Stimulated activated naive CD8-positive, alpha-beta T cell treated with anti-CD3 and anti-CD28 coated beads, Interleukin-15, Interleukin-2, amounts not matched to agents 100 U/mL and 50 U/mL, for 24 hours (primary cell): Measurements from ENCODE around the gene RHOG.
"Not testable (repeated sequence)": the region's sequence is repeated elsewhere in the genome, so short reads cannot be mapped to it uniquely, and the experiment has no call there.

ENCODE experiments used
- ATAC-seq: fragments of 150-1000 bp; cut with Tn5 transposase; one replicate; pipeline ENCODE4 v1.10.0; 2021
- DNase-seq: peaks from one replicate; pipeline ENCODE4 v3.0.0; 2021

RHOG gene

DNA sequence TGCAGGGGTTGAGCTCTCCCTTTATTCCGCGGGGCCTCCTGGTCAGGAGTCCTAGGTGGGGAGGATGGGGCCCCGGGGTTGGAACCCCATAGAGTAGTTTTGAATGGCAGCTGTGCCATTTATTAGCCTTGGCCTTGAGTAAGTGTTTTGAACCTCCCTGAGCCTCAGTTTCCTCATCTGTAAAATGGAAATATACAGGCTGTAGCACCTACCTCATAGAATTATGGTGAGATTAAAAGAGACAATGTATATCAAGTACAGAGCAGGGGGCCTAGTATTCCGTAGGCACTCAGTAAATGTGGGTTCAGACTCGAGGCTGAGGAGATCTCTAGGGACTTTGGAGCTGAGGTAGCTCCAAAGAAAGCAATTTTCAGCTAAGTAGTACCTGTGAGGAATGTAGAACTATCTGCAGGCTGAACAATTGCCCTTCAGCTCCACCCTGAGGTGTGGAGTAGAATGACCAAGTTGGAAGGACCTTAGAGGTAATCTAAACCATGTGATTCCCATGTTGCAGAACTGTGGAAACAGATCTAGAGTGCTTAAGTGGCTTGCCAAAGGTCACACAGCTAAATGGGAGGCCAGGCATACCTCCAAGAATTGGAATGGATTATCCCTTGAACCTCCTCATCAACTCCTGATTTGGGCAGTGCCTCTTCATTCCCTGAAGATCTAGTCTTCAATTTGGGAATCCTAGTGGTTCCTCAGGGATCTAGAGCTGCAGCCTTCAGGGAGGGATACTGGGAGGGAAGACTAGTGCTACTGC lies 31.7 kb downstream of the RHOG start:
- ATAC-seq (peak; percentile 74), DNase-seq (peak; percentile 43)

DNA sequence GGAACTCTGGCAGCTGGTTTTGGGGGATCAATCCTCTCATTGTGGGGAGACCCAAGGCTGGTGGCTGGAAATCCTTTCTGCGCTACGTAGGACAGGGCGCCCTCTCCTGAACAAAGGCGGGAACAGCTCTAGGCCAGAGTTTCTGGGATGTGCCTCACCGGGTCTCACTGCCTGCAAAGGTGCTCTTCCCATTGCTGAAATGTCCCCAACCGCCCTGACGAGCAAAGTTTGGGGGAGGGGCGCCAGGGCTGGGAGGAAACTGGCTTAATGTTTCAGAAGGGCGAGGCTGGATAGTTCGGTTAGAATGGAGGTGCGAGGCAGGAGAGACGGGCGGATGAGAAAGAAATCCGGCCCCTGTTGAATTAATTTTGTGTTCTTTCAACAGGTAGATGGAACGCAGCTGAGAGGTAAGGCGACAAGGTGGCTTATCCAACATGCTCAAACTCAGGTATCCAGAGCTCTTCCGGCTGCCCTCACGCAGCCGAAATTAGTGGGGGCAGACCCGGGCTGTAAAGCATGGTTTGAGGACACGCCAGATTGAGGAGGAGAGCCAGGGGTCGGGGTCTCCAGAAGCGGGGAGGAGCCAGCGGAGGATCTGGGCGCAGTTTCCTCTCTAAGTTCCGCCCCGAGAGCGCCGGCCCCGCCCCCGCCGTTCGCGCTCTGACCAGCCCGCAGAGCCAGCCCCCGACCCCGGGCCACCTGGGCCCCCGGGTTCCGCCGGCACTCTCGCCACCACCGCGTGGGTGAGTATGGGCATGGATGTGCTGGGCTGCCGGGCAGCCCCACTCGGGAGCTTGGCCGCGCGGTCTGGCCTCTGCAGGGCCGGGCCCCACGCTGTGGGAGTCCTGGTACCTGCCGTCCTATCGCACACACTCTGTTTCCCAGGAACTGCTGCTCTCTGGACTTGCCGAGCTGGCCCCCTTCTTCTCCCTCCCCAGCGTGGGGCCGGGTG lies 32.6 kb downstream of the RHOG start, which contains the start of gene PGAP2:
Gene PGAP2 (plus strand): TSS at position 652 of the 952 bp plus-strand sequence. CDS start 2,700 bp downstream, outside the sequence.
- DNase-seq (peak; percentile 78), ATAC-seq (peak; percentile 75)

DNA sequence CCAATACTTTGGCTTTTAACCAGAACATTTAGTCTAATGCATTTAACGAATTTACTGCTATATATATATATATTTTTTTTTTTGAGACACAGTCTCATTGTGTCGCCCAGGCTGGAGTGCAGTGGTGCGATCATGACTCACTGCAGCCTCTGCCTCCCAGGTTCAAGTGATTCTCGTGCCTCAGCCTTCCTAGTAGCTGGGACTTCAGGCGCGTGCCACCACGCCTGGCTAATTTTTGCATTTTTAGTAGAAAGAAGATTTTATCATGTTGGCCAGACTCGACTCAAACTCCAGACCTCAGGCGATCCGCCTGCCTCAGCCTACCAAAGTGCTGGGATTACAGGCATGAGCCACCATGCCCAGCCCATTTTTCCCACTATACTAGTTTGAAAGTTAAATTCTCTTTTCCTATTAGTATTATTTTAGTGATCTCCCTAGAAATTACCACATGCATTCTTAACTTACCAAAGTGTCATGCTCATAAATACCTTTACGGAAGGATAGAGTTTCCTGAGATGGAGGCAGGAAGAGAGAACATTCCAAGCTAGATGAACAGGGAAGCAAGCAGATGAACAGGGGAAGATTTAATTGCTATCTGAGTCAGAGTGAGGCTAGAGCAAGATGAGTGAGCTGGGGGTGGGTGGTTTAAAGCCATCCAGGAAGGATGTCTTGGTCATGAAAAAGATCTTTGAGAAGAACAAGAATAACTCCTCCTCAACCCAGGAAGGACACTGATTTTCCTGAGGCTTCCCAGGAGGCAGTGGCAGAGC lies 36.8 kb downstream of the RHOG start:
- ATAC-seq (no peak), DNase-seq (no peak)

DNA sequence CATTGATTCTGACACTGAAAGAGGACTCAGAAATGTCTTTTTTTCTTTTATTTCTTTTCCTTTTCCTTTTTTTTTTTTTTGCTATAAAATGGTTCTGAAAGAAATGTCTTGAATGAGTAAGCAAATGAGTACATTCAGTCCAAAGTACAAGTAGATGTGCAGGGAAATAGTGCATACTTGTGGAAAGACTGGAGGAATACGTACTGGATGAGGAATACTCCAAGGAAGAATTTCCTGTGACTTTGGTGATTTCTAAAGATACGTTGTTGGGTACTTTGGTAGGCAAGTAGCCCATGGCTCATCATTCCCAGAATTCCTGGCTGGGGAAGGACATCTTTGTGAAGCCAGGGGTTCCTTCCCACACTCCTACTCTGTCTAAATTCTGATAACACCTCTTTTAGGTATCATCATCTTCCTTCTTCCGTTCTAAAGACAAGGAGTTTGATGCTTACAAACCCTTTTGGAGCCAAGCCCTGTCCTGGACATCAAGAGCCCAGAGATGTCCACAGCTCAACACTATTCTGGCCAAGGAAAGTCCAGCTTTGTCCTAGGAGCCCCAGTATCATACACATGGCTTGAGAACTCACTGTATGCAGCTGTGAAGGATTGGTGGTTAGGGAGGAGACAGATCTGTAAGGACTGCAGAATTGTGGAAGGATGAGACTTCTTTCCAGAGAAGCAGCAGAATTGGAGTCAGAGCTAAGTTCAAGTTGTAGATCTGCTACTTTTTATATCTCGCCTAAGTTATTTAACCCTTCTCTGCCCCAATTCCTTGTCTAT lies 38.6 kb downstream of the RHOG start:
- DNase-seq = no peak
- no peak for ATAC-seq

DNA sequence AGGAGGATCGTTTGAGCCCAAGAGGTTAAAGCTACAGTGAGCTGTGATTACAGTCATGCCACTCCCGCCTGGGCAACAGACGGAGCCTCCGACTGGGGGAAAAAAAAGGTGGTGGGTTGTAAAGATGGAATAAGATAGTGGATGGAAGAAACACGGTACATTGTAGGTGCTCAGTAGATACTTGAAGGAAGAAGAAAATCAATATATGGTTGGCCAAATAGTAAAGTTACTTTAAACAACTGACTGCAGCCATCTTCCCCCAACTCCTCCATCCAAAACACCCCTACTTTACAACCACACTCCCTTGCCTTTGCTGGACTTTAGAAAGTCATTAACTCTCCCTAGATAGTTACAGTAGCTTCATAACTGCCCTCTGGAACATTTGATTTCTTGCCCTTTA lies 40.9 kb downstream of the RHOG start:
- DNase-seq (no peak), ATAC-seq (no peak)

DNA sequence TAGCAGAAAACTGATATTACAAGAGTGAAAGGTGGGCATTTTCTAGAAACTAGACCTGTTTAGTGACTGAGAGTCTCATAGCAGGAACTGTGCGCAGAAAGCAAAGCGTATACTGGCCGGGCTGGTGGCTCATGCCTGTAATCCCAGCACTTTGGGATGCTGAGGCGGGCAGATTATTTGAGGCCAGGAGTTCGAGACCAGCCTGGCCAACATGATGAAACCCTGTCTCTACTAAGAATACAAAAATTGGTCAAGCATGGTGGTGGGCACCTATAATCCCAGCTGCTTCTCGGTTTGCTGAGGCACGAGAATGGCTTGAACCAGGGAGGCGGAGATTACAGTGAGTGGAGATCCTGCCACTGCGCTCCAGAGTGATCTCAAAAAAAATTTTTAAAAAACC lies 41.6 kb downstream of the RHOG start:
- DNase-seq (no peak), ATAC-seq (no peak)

DNA sequence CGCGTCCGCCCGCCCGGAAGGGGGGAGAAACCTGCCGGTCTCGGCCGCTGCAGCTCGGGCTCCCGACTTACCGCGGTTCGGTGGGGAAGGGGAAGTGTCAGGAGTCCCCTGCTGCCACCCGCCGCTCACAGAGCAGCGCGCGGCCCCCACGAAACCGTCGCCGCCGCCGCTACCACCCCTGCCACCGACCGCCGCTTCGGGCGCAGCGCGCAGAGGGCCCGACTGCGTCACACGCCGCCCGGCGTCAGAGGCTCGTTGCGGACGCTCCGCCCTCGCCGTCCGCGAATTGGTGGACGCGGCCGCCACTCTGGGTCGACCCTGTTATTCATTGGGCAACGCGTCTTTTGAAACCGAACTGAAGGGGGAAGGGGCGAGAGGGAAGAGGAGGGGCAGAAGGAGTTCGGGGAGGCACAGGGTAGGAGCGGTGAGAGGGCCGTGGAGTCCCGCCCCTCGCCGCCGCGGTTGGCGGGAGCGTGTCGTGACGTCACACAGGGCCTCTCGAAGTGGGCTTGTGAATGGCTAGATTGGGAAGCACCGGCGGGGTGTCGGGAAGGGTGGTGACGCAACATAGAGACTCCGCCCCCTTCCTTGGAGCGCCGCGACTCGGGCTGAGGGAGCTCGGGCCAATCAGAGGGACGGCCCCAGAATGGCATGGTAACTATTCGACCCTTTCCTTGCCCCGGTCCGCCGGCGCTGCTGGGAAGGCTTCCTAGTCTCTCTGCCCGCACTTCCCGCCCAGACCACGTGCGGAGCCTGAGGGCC lies 43.2 kb downstream of the RHOG start, which contains the start of gene NUP98:
Gene NUP98 (minus strand): TSS at position 226 of the 762 bp plus-strand sequence. CDS start 15,437 bp downstream, outside the sequence.
- peak; percentile 97 for ATAC-seq
- peak; percentile 99 for DNase-seq

DNA sequence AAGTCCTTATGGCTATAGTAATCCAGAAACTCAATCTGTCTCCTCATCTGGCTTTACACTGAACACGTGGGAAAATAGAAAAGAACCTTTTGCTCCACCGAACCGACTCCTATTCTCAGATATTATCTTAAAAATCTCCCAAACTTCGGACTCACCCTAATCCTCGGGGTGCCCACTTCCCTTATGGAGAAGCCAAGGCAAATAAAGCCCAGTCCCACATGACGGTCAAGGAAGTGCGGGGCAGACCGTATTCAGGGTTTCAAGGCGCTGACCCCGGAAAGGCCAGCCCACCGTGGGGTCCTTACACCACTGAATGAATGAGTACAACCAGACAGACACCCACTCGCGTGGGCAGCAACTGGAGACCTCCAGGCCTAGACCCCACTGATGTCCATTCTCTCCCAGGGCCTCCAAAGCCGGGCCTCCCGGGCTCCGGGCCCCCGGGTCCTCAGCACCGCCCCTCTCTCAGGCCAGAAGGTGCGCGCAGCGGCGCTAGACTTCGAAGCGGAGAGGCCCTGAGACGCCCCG lies 43.9 kb downstream of the RHOG start:
- ATAC-seq = peak; percentile 29
- no peak for DNase-seq

DNA sequence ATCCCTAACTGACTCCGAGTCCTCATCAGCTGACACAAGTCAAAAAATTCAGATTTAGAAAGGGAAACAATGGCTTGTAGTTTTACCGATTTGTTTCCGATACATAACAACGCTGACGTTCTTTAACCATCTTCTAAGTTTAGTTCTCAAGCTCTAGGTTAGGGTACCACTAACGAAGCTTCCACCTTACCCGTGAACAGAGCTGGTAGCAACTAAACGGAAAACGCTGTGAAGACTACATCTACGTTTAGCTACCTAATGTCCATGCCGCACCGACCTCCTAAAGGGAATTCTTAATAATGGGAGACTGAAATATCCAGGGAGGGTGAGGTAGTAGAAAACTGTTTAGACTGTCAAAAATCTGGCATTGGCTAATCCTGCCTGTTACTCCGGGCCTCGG lies 44.4 kb downstream of the RHOG start:
- DNase-seq = no peak
- no peak for ATAC-seq

DNA sequence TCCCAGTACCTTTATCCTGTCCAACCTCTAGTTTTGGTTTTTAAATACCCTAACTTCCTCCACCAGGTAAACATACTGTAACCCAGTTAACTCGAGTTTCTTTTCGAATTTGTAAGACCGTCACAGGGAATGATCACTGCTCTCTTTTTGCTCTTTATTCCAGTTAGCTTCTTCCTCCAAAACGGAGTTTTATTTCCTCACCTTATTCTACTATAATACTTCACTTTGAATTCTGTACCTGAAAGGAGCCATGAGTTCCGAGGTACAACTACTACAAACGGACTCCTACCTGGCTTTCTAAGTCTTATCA lies 44.8 kb downstream of the RHOG start:
- ATAC-seq = no peak
- no peak for DNase-seq

DNA sequence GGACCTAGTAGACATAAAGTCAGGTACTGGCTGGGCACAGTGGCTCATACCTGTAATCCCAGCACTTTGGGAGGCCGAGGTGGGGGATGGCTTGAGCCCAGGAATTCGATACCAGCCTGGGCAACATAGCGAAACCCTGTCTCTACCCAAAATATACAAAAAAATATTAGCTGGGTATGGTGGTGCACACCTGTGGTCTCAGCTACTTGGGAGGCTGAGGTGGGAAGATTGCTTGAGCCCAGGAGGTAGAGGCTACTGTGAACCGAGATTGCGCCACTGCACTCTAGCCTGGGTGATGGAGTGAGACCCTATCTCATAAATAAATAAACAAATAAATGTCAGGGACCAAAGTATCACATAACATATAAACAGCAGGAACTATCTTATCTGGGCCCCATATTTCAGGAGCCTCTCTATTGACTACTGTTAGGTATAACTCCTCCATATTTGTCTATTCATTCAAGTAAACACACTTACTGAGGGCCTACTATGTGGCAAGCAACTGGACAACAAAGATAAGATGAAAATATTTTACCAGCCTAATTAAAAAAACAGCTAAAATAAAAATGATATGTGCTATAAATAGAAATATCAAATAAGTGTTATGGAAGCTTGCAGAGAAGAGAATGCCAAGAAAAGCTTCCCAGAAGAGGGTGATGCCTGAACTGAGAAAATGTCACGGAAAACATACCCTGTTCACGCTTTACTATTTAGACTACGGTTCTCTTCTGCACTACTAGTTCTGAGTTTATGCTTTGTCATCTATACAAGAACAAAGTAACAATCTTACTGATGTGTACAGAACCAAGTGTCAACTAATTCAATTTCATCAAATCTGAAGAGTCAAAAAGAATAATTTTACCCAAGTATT lies 45.4 kb downstream of the RHOG start:
- no peak for ATAC-seq
- no peak for DNase-seq

DNA sequence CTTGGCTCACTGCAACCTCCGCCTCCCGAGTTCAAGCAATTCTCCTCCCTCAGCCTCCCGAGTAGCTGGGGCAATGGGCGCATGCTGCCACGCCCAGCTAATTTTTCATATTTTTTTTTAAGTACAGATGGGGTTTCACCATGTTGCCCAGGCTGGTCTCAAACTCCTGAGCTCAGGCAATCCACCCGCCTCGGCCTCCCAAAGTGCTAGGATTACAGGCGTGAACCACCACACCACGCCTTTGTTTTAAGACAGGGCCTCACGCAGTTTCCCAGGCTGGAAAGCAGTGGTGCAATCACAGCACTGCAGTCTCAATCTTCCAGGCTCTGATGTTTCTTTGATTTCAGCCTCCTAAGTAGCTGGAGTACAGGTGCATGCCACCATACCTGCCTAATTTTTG lies 46.4 kb downstream of the RHOG start:
- not testable (repeated sequence) for DNase-seq, ATAC-seq

DNA sequence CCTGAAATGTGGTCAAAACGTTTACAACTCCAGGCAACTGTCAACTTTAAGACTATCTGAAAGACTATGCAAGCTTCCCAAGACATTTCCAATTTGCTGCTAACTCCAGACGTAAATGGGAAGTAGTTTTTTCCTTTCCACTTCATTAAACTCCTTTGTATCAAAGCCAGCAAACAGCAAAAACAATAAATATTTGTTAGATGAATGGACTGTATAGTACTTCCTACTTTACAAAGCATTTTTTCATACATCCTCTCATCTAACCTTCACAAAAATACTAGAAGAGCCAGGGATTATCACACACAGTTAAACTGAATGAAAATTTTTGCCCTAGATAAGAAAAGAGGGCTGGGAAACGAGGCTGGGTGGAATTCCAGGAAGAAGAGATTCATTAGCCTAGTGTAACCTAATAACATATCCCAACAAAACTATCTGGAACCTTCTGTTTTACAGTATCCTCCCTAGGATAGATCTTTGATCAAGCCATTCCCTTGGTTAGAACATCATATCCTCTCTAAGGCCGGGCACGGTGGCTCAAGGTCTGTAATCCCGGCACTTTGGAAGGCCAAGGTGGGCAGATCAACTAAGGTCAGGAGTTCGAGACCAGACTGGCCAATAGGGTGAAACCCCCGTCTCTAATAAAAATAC lies 53.9 kb downstream of the RHOG start:
- DNase-seq (no peak), ATAC-seq (no peak)

DNA sequence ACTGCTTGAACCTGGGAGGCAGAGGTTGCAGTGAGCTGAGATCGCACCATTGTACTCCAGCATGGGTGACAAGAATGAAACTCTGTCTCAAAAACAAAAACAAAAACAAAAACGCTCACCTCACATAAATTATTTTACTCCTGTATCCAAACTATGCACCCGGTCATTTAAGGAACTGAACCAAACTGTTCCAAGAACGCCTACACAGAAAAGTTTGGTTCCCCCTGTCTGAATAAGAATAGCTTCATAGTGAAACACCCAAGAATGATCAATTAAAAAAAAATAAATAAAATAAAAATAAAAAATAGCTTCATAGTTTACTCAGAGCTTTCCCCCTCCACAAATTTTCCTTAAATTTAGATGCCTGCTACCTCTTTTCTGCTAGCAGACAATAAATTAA lies 57.1 kb downstream of the RHOG start:
- no peak for DNase-seq
- no peak for ATAC-seq

DNA sequence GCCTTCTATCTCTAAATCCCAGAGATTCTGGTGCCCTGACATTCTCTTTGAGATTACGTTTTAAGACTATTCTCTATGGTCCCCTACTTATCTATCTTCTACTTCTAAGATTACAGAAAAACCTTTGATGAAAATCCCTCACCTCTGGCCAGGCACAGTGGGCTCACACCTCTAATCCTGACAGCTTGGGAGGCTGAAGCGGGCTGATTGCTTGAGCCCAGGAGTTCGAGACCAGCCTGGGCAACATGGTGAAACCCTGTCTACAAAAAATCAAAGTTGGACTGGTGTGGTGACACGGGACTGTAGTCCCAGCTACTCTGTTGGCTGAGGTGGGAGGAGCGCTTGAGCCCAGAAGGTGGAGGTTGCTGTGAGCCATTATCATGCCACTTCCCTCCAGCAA lies 57.8 kb downstream of the RHOG start:
- DNase-seq (no peak), ATAC-seq (no peak)

DNA sequence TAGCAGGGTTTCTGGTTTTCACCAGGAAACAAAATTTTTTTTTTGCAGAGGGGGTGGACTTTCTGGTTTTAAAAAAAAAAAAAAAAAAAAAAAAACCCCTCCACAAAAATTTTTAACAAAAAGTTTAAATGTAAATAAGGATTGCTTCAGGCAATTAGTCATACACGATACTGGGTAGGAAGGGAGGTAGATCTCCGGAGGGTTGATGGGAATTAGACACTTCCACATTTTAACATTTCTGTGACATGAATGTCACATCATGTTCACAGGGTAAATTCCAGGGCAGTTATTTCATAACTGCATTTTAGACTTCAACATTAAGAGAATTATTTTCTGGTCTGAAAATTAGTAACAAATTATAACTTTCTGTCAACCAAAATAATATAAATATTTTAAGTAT lies 59.3 kb downstream of the RHOG start:
- no peak for DNase-seq
- ATAC-seq = no peak
